GM23248 (cell line): ENCODE measurements around the gene NBEA. TPM values are rescaled to one million over a fixed set of nuclear protein-coding genes. Genes with fewer than 3 reads are reported as not detected.

Experiments
- DNase-seq: peaks from one replicate; pipeline ENCODE4 v3.0.0-alpha.2; 2015
- H2AFZ ChIP-seq: fragments of 200-600 bp; sonication (generic); 2 replicates; pipeline ENCODE4 v1.6.1; 2016; ENCODE audit warnings: antibody characterized with exemption
- H3F3A ChIP-seq: fragments of 200-600 bp; sonication (generic); 2 replicates; pipeline ENCODE4 v1.6.1; 2016; ENCODE audit warnings: mild to moderate bottlenecking, antibody characterized with exemption, mixed run types; ENCODE audit not compliant: insufficient read depth
- H3K27ac ChIP-seq: fragments of 200-600 bp; sonication (generic); 2 replicates; pipeline ENCODE4 v1.5.1; 2016; ENCODE audit warnings: mild to moderate bottlenecking
- H3K27me3 ChIP-seq: fragments of 200-600 bp; sonication (generic); replicated peaks from 2 replicates; pipeline ENCODE4 v1.6.1; 2016; ENCODE audit warnings: mild to moderate bottlenecking; ENCODE audit not compliant: insufficient read depth
- H3K36me3 ChIP-seq: fragments of 200-600 bp; sonication (generic); 2 replicates; pipeline ENCODE4 v1.6.1; 2016; ENCODE audit warnings: low read depth, mild to moderate bottlenecking
- H3K4me1 ChIP-seq: fragments of 200-600 bp; sonication (generic); 2 replicates; pipeline ENCODE4 v1.6.1; 2016; ENCODE audit warnings: mild to moderate bottlenecking; ENCODE audit not compliant: insufficient read depth
- H3K4me2 ChIP-seq: fragments of 200-600 bp; sonication (generic); one replicate; pipeline ENCODE4 v1.6.1; 2016; ENCODE audit warnings: mild to moderate bottlenecking; ENCODE audit not compliant: unreplicated experiment
- H3K4me3 ChIP-seq: fragments of 200-600 bp; sonication (generic); 2 replicates; pipeline ENCODE4 v1.5.1; 2016; ENCODE audit warnings: mild to moderate bottlenecking
- H3K79me2 ChIP-seq: fragments of 200-600 bp; sonication (generic); 2 replicates; pipeline ENCODE4 v1.6.1; 2016; ENCODE audit warnings: mild to moderate bottlenecking; ENCODE audit not compliant: insufficient read depth
- H3K9ac ChIP-seq: fragments of 200-600 bp; sonication (generic); 2 replicates; pipeline ENCODE4 v1.6.1; 2016; ENCODE audit warnings: mild to moderate bottlenecking
- H3K9me2 ChIP-seq: fragments of 200-600 bp; sonication (generic); 2 replicates; pipeline ENCODE4 v1.6.1; 2016; ENCODE audit warnings: mixed run types, mild to moderate bottlenecking, moderate library complexity; ENCODE audit not compliant: insufficient read depth
- H3K9me3 ChIP-seq: fragments of 200-600 bp; sonication (generic); one replicate; pipeline ENCODE4 v1.6.1; 2017; ENCODE audit warnings: low read depth
- H4K20me1 ChIP-seq: fragments of 200-600 bp; sonication (generic); 2 replicates; pipeline ENCODE4 v1.6.0; 2016; ENCODE audit not compliant: insufficient read depth
- EZH2 ChIP-seq: fragments of 200-600 bp; sonication (generic); IDR thresholded peaks from 2 replicates; pipeline ENCODE4 v1.6.1; 2018; ENCODE audit warnings: antibody characterized with exemption, mild to moderate bottlenecking; ENCODE audit not compliant: insufficient read depth, poor library complexity, severe bottlenecking
- EZH2phosphoT487 ChIP-seq: fragments of 200-600 bp; sonication (generic); IDR thresholded peaks from 2 replicates; pipeline ENCODE4 v1.6.1; 2018; ENCODE audit warnings: antibody characterized with exemption, moderate library complexity, mild to moderate bottlenecking, low read depth; ENCODE audit not compliant: insufficient read depth
- WGBS, 2 experiments: methylation state at CpG; one replicate each; pipeline ENCODE4 v1.1.6; 2015 to 2017; ENCODE audit warnings: low lambda C conversion rate in 2 of 2, low coverage in 1 of 2; ENCODE audit errors: missing lambda C conversion rate in 2 of 2; 5-methylcytosine and 5-hydroxymethylcytosine counted together
- in situ Hi-C: fragments of 300-500 bp; cut with MboI; formaldehyde crosslinking; loops from 2 replicates; pipeline ENCODE4 v1.15.0; 2020
- polyA plus RNA-seq: library from polyadenylated mRNA; unstranded; fragments of >200 nt; fragmentation: Nextera tagmentation; extraction: Ambion mirVana; gene quantifications from 2 replicates; pipeline ENCODE4 v1.2.1, GENCODE V29; 2016
- total RNA-seq: library from RNA; depleted of rRNA; stranded (reverse); fragments of >200 nt; shearing (Covaris generic); gene quantifications from 2 replicates; pipeline ENCODE4 v1.2.3, GENCODE V29; 2014

Gene NBEA
- total and polyA plus RNA-seq, 2 experiments from 2014 or later, result 1.9 to 3.7 TPM

DNA sequence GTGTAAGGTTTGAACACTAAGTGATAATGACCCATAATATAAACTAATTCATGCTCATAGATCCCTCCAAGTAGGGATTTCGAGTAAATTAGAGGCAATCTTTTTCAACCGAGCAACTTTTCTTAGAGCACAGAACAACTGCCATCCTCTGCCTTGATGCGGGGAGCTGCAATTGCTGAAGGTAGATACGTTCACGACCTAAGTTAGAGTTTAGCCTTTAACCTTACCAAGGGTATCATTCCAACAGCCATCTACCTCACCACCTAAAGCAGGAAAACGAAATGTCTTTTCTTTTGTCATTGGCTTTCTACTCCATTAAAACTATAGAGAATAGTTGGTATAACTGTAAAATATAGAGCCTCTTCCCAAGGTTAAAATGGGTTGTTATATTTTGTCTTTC is 42.2 kb upstream of the NBEA start:
- Histone ChIP-seq H3F3A (no peaks in the 10 kb centered on the region), H3K27ac (no peak overlapping the region), H3K4me1 (no peaks in the 10 kb centered on the region), H3K36me3 (no peaks in the 10 kb centered on the region), H3K9ac (no peak overlapping the region), H3K27me3 (no peaks in the 10 kb centered on the region), H4K20me1 (no peaks in the 10 kb centered on the region), H3K4me3 (no peak overlapping the region), H3K4me2 (no peak overlapping the region), H2AFZ (no peak overlapping the region), H3K79me2 (no peaks in the 10 kb centered on the region), H3K9me3 (no peaks in the 10 kb centered on the region), H3K9me2 (no peaks in the 10 kb centered on the region)
- WGBS, 2 experiments, result 56 to 57% methylated on average over 6 of the region's 6 CpGs
- no peak for TF ChIP-seq EZH2
- TF ChIP-seq EZH2phosphoT487, result no peak
- in situ Hi-C loops, result no loop called here
- no peak for DNase-seq

DNA sequence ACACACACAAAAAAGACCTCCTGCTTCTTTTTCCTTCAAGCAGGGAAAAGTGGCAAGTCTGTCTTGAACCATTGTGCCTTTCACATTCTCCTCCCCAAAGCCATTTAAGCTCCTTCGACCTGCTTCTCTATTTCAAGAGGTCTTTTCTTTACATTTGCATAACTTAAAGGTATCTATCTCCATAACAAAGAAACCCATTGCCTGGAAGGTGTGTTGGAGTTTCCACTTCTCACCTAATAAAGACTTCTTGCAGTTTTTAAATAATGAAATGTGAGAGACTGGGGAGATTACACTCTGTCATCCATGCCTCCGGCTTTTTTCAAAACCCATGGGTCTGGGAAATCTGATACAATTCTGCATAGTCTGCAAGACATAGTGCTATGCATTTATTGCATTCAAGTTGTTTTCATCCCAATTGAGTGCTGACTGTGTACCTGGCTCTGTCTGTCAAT is 41.8 kb upstream of the NBEA start:
- WGBS, 2 experiments, result 61 to 63% methylated on average over 2 of the region's 2 CpGs

DNA sequence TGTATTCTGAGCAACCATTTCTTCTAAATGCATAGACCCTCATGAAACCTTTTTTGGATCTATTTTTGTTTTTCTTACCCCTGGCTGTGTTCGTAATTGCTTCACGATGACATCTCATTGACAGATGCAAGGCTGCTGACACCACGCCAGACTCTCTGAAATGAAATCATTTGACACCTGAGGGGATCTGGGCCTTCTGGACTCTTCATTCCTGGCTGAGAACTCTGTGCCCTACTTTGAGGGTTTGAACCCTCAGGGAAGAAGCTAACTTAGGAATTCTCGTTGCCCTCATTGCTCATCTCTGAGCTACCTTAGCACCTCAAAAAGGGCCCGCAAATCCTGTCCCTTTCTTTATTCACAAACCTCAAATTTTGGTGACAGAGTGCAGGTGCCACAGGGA is 40.5 kb upstream of the NBEA start:
- Histone ChIP-seq H3K27me3 (no peaks in the 10 kb centered on the region), H3K9me2 (no peaks in the 10 kb centered on the region), H3K9me3 (no peaks in the 10 kb centered on the region), H3K79me2 (no peaks in the 10 kb centered on the region), H3K27ac (no peak overlapping the region), H4K20me1 (no peaks in the 10 kb centered on the region), H3K9ac (no peak overlapping the region), H3K4me3 (no peak overlapping the region), H3K36me3 (no peaks in the 10 kb centered on the region), H3F3A (no peaks in the 10 kb centered on the region), H2AFZ (no peak overlapping the region), H3K4me2 (no peak overlapping the region), H3K4me1 (no peaks in the 10 kb centered on the region)
- WGBS, 2 experiments, result 48% methylated on average over 5 of the region's 5 CpGs
- no peak for DNase-seq
- TF ChIP-seq EZH2phosphoT487 (no peak), EZH2 (no peak)
- in situ Hi-C loops, result no loop called here

More for the DNA sequence above, 41.8 kb upstream of the NBEA start:
- Histone ChIP-seq H3K79me2 (no peaks in the 10 kb centered on the region), H2AFZ (no peak overlapping the region), H3K4me1 (no peaks in the 10 kb centered on the region), H3K9ac (no peak overlapping the region), H3K9me3 (no peaks in the 10 kb centered on the region), H3K9me2 (no peaks in the 10 kb centered on the region), H3K4me2 (no peak overlapping the region), H3K36me3 (no peaks in the 10 kb centered on the region), H3F3A (no peaks in the 10 kb centered on the region), H3K27me3 (no peaks in the 10 kb centered on the region), H3K27ac (no peak overlapping the region), H3K4me3 (no peak overlapping the region), H4K20me1 (no peaks in the 10 kb centered on the region)
- in situ Hi-C loops, result no loop called here
- DNase-seq, result no peak
- no peak for TF ChIP-seq EZH2
- no peak for TF ChIP-seq EZH2phosphoT487

DNA sequence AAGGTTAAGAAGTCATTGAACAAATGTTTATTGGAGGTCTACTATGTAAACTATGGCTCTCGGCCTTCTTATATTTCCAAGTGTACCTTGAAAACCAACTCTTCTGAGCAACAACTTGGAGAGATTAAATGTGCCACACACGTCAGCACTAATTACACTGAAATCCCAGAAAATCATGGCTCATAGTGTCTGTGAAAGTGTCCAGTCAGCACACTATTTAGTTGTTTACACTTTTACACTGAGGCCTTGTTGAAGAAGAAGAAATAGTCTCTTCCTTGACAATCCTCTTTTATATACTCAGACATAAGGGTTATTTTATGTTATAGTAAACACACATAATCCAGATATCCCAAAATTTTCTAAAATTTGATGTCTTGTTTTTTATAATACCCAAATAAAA is 30.9 kb upstream of the NBEA start:
- H3K27me3 ChIP-seq, result no peaks in the 10 kb centered on the region
- DNase-seq, result no peak
- H3K9me3 ChIP-seq, result no peaks in the 10 kb centered on the region
- H4K20me1 ChIP-seq, result no peaks in the 10 kb centered on the region
- H3K79me2 ChIP-seq, result no peaks in the 10 kb centered on the region
- no peak overlapping the region for H3K4me3 ChIP-seq
- no peak overlapping the region for H3K9ac ChIP-seq
- in situ Hi-C loops, result no loop called here
- H3K36me3 ChIP-seq, result no peaks in the 10 kb centered on the region
- no peaks in the 10 kb centered on the region for H3K4me1 ChIP-seq
- H3K4me2 ChIP-seq, result no peak overlapping the region
- TF ChIP-seq EZH2 (no peak), EZH2phosphoT487 (no peak)
- WGBS, 2 experiments, result 42 to 49% methylated on average over 2 of the region's 2 CpGs
- H2AFZ ChIP-seq, result no peak overlapping the region
- H3K9me2 ChIP-seq, result no peaks in the 10 kb centered on the region
- H3K27ac ChIP-seq, result no peak overlapping the region
- H3F3A ChIP-seq, result no peaks in the 10 kb centered on the region

DNA sequence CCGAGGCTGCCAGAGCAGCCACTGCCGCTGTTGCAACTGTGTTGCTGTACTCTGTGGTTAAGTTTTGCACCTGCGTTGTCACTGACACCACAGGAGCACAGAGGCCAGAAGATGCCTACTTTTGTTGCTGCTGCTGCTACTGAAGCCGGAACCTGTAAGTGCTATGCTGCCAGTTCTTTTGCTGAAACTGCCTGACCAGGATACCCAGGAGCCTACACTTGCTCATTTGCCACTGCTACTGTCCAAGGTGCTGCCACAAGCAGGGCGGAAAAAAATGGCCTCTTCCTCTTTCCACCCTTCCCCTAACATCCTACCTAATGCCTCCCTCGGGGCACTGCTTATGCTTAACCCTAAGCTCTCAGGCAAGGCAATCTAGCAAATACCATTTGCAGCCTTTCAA is 29.0 kb upstream of the NBEA start:
- Histone ChIP-seq H3K27ac (no peak overlapping the region), H3K9me3 (no peaks in the 10 kb centered on the region), H3K4me2 (no peak overlapping the region), H2AFZ (no peak overlapping the region), H3K36me3 (no peaks in the 10 kb centered on the region), H3K4me1 (no peaks in the 10 kb centered on the region), H3K27me3 (no peaks in the 10 kb centered on the region), H3K4me3 (no peak overlapping the region), H3K9me2 (no peaks in the 10 kb centered on the region), H4K20me1 (no peaks in the 10 kb centered on the region), H3F3A (no peaks in the 10 kb centered on the region), H3K79me2 (no peaks in the 10 kb centered on the region), H3K9ac (no peak overlapping the region)
- DNase-seq, result peak; percentile 39
- TF ChIP-seq EZH2phosphoT487, result no peak
- no peak for TF ChIP-seq EZH2
- in situ Hi-C loops, result no loop called here
- 35 to 36% methylated on average over 6 of the region's 6 CpGs for WGBS, 2 experiments
